Upper lobe of left lung (tissue), 4 donors: Measurements from ENCODE around the gene GUK1.

Source experiments
- EP300 ChIP-seq, 4 donors: sonication (generic); formaldehyde crosslinking; IDR thresholded peaks; one replicate each; pipeline ENCODE4 v1.5.1; 2017; ENCODE audit warnings: antibody characterized with exemption in 4 of 4, control low read depth in 2 of 4
- POLR2A ChIP-seq, 4 donors: fragments of 450-650 bp; IDR thresholded peaks; one replicate each; pipeline ENCODE4 v1.5.1; 2016 to 2017; ENCODE audit warnings: antibody characterized with exemption in 4 of 4, mild to moderate bottlenecking in 2 of 4
- POLR2AphosphoS5 ChIP-seq, 2 donors: sonication (generic); formaldehyde crosslinking; IDR thresholded peaks; one replicate each; pipeline ENCODE4 v1.5.1; 2017; ENCODE audit warnings: antibody characterized with exemption in 2 of 2
- TF ChIP-seq, protein P1 (sequence below), 6 experiments: fragments of 450-650 bp in 4 of 6; fragments of 200-600 bp in 2 of 6; sonication (generic) in 2 of 6; IDR thresholded peaks; one replicate each; pipeline ENCODE4 v1.5.1; 2016 to 2019; ENCODE audit warnings: antibody characterized with exemption in 6 of 6

- TF ChIP-seq POLR2A (IDR thresholded peaks at IDR 0.05) (no peak), POLR2AphosphoS5 (IDR thresholded peaks at IDR 0.05) (no peak), EP300 (IDR thresholded peaks at IDR 0.05) (no peak)
- TF ChIP-seq, protein P1, sequence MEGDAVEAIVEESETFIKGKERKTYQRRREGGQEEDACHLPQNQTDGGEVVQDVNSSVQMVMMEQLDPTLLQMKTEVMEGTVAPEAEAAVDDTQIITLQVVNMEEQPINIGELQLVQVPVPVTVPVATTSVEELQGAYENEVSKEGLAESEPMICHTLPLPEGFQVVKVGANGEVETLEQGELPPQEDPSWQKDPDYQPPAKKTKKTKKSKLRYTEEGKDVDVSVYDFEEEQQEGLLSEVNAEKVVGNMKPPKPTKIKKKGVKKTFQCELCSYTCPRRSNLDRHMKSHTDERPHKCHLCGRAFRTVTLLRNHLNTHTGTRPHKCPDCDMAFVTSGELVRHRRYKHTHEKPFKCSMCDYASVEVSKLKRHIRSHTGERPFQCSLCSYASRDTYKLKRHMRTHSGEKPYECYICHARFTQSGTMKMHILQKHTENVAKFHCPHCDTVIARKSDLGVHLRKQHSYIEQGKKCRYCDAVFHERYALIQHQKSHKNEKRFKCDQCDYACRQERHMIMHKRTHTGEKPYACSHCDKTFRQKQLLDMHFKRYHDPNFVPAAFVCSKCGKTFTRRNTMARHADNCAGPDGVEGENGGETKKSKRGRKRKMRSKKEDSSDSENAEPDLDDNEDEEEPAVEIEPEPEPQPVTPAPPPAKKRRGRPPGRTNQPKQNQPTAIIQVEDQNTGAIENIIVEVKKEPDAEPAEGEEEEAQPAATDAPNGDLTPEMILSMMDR (IDR thresholded peaks at IDR 0.05): no peak
Measured at GRCh38 chr1:228095938-228096337, 44.1 kb upstream of the GUK1 start.
